Posterior cingulate gyrus (tissue), 11 donors: ENCODE measurements around the gene INPP4B.
"Not testable (repeated sequence)": the region's sequence is repeated elsewhere in the genome, so short reads cannot be mapped to it uniquely, and the experiment has no call there.

Source experiments
- DNase-seq, 10 donors: peaks; one replicate each; pipeline versions ENCODE4 v3.0.0 to v3.0.0-alpha.2; 2020 to 2021; ENCODE audit warnings: mixed read lengths in 3 of 10
- intact Hi-C: fragments of 100-400 bp; cut with DNase I; formaldehyde crosslinking; loops from one replicate; pipeline ENCODE4 v1.15.1; 2023

INPP4B gene

GRCh38 chr4:142696334-142697122 lies 149.6 kb downstream of the INPP4B start:
- peak in 1 of 10 donors; percentile 49 for DNase-seq
- intact Hi-C loops: no loop called here

- intact Hi-C loops: no loop called here
- no peak for DNase-seq
Observed at GRCh38 chr4:142690406-142691163, 155.5 kb downstream of the INPP4B start.

- DNase-seq: no peak
- intact Hi-C loops: no loop called here
Observed at GRCh38 chr4:142687547-142688275, 158.4 kb downstream of the INPP4B start.

- intact Hi-C loops: no loop called here
- no peak for DNase-seq
Observed at GRCh38 chr4:142686081-142686480, 160.0 kb downstream of the INPP4B start.

DNA sequence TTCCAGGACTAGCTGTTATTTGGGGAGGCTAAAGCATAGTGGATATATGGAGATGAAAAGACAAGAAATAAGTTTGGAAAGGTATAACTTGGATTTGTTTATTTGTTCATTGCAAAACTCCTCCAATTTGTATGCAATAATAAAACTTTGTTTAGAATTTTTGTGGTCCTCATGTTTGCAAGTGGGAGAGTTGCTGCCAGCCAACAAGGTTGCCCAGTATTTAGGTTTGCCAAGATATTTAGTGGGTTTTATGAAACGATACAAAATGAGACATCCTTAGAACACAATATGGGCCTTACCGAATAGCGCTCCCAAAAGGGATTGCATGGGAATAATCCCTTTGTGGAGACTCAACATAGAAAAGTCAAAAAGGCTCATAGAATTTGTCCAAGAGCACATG lies 162.1 kb downstream of the INPP4B start:
- no peak for DNase-seq
- intact Hi-C loops: no loop called here

DNA sequence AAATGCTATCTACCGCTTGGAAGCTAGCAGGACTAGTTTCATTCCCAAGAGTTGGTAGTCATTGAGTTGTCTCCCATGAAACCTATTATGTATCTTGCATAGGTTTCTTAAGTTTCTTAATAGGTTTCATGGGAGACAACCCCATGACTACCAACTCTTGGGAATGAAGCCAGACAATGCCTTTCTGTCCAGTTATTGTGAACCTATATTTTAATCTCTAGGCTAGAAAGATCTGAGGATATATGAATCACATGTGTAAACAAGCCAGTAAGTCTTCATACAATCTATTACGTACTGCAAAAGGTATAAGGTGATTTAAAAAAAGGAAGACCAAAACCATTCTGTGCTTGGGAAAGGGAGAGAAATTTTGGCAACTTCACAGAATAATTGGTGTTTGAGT lies 162.6 kb downstream of the INPP4B start:
- no peak for DNase-seq
- intact Hi-C loops: no loop called here

GRCh38 chr4:142671516-142671915 lies 174.6 kb downstream of the INPP4B start:
- intact Hi-C loops: no loop called here
- DNase-seq: no peak

GRCh38 chr4:142663828-142664227 lies 182.3 kb downstream of the INPP4B start:
- intact Hi-C loops: no loop called here
- no peak for DNase-seq

- intact Hi-C loops: no loop called here
- no peak for DNase-seq
Observed at GRCh38 chr4:142660728-142661127, 185.4 kb downstream of the INPP4B start.

DNA sequence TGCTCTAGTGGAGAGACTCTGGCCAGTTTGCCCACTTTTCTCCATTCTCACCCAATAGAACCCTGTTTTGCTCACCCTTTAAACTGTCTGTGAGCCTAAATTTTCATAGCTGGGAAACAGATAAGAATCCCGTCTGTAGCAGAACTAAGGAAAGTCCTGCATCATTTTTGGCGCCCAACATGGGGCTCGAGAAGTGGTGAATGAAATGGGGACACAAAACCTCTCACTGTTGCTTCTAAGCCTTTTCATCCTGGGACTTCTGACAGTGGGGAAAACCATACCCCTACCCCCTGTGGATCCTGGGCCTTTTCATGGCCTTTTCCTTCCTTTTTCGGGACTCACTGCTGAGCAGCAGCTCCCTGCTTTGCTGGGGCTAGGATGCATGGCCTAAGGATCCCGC lies 189.9 kb downstream of the INPP4B start:
- intact Hi-C loops: no loop called here
- DNase-seq: no peak

DNA sequence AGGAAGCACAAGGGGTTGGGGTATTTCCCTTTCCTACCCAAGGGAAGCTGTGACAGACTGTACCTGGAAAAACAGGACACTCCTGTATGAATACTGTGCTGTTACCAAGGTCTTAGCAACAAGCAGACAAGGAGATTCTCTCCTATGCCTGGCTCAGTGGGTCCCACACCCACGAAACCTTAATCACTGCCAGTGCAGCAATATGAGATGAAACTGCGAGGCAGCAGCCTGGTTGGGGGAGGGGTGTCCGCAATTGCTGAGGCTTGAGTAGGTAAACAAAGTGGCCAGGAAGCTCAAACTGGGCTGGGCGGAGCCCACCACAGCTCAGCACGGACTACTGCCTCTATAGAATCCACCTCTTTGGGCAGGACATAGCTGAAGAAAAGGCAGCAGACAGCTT lies 197.7 kb downstream of the INPP4B start:
- intact Hi-C loops: no loop called here
- peak in 1 of 10 donors; percentile 59 for DNase-seq

DNA sequence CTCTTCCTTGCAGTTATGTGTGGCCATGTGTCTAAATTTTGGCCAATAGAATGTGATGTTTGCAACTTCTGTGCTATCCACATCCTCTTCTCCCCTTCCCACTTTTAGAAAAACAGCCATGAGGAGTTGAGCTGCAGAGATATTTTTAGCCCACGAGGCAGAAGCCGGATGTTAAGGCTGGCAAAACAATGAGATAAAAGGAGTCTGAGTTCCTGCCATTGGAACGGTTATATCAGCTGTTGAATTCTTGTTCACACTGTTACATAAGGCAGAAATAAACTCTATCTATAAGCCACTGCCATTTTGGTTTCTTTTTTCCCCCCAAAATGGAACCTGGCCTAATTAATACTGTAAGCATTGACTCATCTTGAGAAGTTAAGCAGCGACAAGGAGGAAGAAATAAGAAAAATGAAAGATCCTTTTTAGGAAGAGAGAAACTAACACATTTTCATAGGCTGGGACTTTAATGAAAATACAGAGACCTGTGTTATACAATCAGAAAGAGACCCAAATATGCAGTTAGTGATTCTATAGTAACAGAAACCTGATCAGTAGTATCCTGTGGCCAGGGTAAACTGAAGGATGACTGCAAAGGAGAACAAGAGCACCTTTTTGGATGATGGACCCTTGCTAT lies 200.5 kb downstream of the INPP4B start:
- intact Hi-C loops: no loop called here
- no peak for DNase-seq

DNA sequence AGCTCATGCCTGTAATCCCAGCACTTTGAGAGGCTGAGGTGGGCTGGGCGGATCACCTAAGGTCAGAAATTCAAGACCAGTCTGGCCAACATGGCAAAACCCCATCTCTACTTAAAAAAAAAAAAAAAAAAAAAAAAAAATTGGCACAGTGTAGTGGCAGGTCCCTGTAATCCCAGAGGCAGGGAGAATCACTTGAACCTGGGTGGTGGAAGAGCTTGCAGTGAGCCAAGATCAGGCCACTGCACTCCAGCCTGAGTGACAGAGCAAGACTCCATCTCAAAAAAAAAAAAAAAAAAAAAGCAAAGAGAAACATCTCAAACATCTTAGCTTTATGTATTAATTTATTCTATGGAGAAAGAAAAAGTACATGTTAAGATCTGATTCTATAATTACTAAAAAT lies 201.5 kb downstream of the INPP4B start:
- intact Hi-C loops: not testable (repeated sequence)
- DNase-seq: peak in 1 of 10 donors; percentile 48

GRCh38 chr4:142637614-142638013 lies 208.5 kb downstream of the INPP4B start:
- peak in 1 of 10 donors; percentile 2 for DNase-seq
- intact Hi-C loops: no loop called here

- DNase-seq: no peak
- intact Hi-C loops: no loop called here
Observed at GRCh38 chr4:142631836-142632235, 214.3 kb downstream of the INPP4B start.

GRCh38 chr4:142615324-142615665 lies 230.8 kb downstream of the INPP4B start:
- intact Hi-C loops: no loop called here
- DNase-seq: no peak

DNA sequence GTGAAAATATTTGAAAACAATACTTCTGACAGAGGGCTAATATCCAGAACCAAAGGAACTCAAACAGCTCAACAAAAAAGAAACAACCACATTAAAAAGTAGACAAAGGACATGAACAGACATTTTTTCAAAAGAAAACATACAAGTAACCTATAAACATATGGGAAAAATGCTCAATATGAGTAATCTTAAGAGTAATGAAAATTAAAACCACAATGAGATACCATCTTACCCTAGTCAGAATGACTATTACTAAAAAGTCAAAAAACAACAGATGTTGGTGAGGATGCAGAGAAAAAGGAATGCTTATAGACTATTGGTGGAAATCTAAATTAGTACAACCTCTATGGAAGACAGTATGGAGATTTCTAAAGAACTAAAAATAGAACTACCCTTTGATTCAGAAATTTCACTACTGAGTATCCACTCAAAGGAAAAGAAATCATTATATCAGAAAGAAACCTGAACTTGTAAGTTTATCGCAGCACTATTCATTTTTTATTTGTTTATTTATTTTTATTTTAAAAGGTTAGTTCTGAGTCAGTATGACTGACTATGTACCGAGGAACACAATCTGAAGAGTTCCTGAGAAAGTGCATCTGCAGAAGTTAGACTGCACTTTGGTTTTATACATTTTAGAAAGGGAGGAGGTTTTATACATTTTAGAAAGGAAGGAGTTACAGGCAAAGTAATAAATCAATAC lies 231.3 kb downstream of the INPP4B start:
- intact Hi-C loops: no loop called here
- DNase-seq: no peak

- intact Hi-C loops: no loop called here
- no peak for DNase-seq
Observed at GRCh38 chr4:142607976-142608375, 238.1 kb downstream of the INPP4B start.

DNA sequence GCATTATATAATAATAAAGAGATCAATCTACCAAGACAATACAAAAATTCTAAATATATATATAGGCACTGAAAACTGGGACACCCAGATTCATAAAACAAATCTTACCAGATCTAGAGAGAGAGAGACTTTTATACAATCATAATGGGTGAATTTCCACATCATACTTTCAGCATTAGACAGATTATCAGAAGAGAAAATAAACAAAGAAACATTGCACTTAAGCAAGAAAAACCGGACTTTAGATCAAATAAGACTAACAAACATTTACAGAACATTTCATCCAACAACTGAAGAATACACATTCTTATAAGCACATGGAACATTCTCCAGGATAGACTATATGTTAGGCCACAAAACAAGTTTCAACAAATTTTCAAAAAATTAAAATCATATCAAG lies 245.1 kb downstream of the INPP4B start:
- DNase-seq: no peak
- intact Hi-C loops: no loop called here

- DNase-seq: no peak
- intact Hi-C loops: no loop called here
Observed at GRCh38 chr4:142598132-142598531, 248.0 kb downstream of the INPP4B start.
